SK-MEL-5 (cell line): ENCODE results near the gene EMC7. TPM values are rescaled to one million over a fixed set of nuclear protein-coding genes. Genes with fewer than 3 reads are reported as not detected.
"Not testable (repeated sequence)": the region's sequence is repeated elsewhere in the genome, so short reads cannot be mapped to it uniquely, and the experiment has no call there.

Experiments
- DNase-seq: peaks from one replicate; pipeline ENCODE4 v3.0.0-alpha.2; 2016; ENCODE audit warnings: low read depth, low spot score
- in situ Hi-C: cut with HindIII; loops from 2 replicates; pipeline ENCODE4 v1.10.0; 2016; ENCODE audit warnings: low sequenced_read_pairs, high pct_unique_total_duplicates, low pct_unique_long_range_greater_than_20kb
- polyA plus RNA-seq, 2 experiments: library from polyadenylated mRNA; depleted of rRNA; stranded (reverse); fragments of >200 nt; gene quantifications; 2 replicates each; pipeline ENCODE4 v1.2.3, GENCODE V29; 2015
- total RNA-seq: library from RNA; depleted of rRNA; stranded (reverse); fragments of >200 nt; shearing (Covaris generic); gene quantifications from 2 replicates; pipeline ENCODE4 v1.2.3, GENCODE V29; 2014; rRNA removed

Gene EMC7
- total RNA-seq, result 49.6 and 58.5 TPM in 2 replicates
- 160 and 164 TPM in 2 replicates for polyA plus RNA-seq (2015; cell fraction: cytosol; rRNA removed)
- polyA plus RNA-seq (2015; cell fraction: nucleus; rRNA removed), result 9.1 and 10.5 TPM in 2 replicates

DNA sequence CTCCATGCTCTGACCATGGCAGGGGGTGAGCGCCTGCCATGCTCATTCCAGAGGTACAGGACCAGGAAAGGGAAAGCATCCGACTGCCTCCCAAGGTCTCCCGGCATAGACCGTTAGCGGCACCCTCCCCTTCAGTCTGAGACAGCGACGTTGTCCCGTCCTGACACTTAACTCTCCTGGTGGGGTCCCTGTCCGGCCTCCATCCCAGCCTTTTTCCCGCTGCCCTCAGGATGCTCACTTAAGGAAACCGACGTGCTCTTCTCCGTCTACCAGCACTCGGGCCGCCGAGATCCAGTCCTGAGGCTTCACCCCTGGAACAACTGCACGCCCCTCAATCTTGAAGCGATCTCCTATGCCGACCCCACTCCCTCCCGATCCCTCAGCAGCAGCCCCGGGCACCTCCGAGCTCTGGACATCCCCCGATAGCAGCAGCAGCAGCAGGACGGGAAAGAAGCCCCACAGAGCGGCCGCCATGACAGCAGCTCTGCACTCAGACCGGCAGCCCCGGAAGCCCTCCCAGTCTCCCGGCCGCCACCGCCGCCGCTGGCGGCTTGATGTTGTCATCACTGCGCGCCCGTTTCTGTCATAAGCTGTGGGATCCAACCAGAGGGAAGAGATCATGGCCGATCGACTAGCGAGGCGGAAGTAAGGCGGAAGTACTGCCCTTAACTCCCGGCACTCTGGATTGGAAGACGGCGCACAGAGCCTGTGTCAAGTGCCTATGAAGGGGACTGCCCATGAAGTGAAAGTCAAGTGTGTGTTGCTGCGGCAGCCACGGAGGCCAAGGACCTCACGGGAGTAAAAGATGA lies at the start of gene EMC7, which contains the start of gene PGBD4:
Gene EMC7 (minus strand): TSS at position 497 of the 809 bp plus-strand sequence. CDS start 23 bp downstream, at position 474.
Gene PGBD4 (plus strand): TSS at position 718 of the 809 bp plus-strand sequence. CDS start 449 bp downstream, outside the sequence.
- in situ Hi-C loops, result no loop called here

DNA sequence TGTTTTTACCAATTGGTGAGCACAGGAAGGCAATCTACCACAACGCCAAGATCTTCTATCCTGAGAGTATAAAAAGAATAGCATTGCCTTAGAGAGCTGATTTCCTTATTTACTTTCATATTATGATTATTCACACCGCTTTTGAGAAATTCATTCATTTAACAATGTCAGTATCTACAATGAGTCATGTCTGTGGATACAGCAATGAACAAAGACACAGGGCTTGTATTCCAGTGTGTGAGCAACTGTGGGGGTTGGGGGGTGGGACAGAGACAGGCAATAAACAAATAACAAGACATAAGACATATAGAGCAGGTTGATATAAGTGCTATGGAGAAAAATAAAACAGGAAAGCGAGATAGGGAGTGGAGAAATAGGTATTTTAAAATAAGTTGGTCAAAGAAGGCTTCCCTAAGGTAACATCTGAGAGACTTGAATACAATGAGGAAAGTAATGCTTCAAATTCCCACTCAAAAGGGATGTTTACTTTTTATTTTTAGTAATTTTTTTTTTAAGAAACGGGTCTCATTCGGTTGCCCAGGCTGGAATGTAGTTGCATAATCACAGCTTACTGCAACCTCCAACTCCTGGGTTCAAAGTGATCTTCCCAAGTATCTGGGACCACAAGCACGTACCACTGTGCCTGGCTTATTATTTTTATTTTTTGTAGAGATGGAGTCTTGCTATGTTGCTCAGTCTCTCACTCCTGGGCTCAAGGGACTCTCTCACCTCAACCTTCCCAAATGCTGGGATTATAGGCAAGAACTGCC lies 45.9 kb upstream of the EMC7 start:
- no peak for DNase-seq
- in situ Hi-C loops, result no loop called here

More for the DNA sequence above, at the start of gene EMC7, which contains the start of gene PGBD4:
- DNase-seq, result peak; percentile 99

DNA sequence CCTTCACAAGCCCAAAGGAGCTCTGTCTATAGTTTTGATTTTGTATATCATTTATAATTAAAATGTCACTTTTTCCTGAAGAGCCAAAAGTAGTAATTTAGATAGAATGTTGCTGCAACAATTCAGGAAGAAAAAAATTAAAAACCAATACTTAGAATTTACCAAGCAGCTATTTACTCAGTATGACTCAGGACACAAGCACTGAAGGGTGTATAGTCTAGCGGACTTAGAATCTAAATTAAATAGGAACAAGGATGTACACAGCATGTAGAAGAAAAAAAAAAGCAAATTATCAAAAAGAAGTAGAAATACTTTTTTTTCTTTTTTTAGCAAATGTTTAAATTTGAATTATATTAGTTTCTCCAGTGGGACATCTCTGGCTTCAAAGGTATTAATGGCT lies 31.8 kb upstream of the EMC7 start:
- no peak for DNase-seq
- in situ Hi-C loops, result no loop called here

DNA sequence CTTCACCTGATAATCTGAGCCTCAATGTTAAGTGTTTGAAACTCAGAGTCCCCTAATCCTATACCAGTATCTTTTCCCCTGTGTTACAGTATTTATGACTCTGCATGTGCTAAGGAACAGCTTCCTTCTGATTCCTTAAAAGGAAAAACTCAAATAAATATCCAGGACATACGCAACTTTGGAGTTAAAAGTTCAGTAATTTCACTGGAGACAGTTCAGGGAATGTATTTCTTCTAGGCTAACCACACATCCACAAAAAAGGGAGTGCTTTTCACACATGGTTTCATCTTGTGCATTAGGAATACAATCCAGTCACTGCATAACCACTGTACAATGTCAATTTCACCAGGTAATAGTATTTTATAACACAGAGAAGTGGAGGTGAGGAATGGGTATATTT lies 31.2 kb upstream of the EMC7 start:
- DNase-seq, result no peak
- in situ Hi-C loops, result no loop called here

DNA sequence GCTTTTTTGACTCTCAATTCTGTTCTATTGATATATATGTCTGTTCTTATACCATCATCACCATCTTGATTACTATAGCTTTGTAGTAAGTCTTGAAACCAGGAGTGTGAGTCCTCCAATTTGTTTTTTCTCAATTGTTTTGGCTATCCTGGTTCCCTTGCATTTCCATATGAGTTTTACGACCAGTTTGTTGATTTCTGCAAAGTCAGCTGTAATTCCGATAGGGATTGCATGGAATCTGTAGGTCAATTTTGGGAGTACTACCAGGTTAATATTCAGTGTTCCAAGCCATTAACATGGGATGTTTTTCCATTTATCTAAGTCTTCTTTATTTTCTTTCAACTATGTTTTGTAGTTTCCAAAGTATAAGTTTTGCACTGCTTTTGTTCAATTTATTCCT lies 27.2 kb upstream of the EMC7 start:
- DNase-seq, result no peak
- in situ Hi-C loops, result no loop called here

DNA sequence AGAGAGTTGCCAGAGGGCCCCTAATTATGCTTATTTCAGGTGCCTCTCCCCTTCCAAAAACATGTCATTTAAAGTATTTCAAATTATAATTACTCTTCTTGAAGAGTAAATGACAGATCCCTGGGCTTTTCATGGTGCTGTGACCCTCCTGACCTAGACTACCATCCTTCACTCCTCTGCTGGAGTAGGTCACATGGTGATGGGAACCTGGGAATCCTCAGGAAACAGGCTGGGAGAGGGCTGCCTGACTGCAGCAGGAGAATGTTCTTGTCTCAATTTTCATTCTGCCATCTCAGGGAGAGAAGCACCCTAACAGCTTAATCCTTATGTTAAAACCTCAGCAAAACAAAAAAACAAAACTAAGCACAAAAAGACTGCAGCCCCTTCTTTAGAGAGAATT lies 24.9 kb upstream of the EMC7 start:
- in situ Hi-C loops, result no loop called here
- DNase-seq, result no peak

DNA sequence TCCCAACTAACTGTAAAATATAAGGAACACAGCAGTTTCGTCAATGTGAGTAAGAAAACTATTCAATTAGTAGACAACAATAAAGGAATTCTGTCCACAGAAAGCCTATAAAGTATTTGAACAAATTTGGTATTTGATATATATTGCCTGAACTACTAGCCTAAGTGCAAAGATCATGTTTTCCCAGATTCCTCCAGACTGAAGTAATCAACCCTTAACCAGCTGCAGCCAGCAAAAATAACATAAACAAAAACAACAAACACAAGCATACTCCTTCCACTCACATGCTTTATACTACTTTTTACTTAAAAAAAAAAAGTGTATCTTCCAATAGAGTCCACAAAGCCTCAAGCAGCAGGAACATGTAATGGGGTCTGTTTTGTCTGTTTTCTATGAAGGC lies 24.3 kb upstream of the EMC7 start:
- DNase-seq, result no peak

DNA sequence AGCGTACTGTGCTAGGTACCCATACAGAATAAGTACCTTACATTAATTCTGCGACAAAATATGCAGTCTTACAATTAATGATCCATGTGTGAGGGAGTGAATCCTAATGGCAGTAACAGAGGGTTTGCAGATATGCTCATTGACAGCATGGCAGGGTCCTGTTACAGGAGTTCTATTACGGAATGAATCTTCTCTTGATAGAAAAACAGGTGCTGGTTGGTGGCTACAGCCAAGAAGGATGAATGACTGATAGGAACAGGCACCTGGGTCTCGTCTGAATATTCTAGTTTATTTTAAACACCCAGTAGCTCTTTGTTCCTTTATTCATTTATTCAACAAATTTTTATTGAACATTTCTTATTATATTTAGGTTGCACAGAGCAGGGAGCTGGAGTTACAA lies 23.0 kb upstream of the EMC7 start:
- in situ Hi-C loops, result no loop called here
- DNase-seq, result no peak

More for the DNA sequence above, 24.3 kb upstream of the EMC7 start:
- in situ Hi-C loops, result no loop called here

DNA sequence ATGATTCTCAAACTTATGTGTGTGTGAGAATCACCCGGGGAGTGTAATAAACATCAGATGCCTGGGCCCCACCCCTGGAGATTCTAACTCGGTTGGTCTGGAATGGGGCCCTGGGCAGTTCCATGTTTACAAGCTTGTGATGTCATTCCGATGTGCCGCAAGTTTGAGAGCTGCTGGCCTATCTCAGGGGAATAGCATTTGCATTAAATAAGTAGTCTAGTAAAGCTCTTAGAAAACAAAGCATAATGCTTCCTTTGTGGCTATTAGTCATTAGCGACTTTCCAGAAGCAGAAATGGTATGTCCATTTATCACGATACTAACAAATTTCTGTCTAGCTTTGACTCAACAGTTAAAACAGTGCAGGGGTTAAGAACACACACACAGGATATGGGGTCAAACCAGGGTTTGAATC lies 21.1 kb upstream of the EMC7 start:
- in situ Hi-C loops, result no loop called here
- peak; percentile 90 for DNase-seq

DNA sequence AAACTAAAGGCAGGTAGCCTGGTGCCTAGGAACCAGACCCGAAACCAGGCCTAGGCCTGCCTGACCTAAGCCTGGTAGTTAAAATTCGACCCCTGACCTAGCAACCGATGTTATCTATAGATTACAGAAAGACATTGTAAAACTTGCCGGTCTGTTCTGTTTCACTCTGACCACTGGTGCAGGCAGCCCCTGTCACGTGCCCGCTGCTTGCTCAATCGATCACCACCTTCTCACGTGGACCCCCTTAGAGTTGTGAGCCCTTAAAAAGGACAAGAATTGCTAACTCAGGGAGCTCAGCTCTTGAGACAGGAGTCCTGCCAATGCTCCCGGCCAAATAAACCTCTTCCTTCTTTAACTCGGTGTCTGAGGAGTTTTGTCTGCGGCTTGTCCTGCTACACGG lies 20.1 kb upstream of the EMC7 start:
- DNase-seq, in situ Hi-C loops: not testable (repeated sequence)

DNA sequence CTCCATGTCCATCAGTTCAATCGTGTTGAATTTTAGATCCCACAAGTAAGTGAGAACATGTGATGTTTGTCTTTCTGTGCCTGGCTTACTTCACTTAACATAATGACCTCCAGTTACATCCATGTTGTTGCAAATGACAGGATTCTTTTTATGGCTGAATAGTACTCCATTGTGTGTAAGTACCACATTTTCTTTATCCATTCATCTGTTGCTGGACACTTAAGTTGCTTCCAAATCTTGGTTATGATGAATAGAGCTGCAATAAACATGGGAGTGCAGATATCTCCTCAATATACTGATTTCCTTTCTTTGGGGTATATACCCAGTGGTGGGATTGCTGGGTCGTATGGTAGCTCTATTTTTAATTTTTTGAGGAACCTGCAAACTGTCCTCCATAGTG lies 18.8 kb upstream of the EMC7 start:
- DNase-seq, in situ Hi-C loops: not testable (repeated sequence)

DNA sequence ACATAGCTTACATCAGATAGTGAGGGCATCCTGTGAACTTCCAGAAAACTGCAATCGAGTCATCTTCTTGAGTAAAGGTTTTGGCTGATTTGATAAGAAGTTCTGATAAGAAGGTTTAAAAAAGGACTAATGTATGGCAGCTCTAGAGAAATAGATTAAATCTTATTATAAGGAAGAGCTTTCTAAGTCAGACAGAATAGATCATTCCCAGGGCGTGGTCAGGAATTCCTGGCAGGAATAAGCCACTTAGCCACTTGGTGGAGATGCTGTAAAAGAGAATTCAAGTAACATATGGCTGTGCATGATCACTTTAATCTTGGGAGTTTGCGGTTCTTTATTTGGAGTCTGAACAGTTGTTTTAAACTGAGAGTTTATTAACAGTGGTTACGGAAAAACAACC lies 17.6 kb upstream of the EMC7 start:
- in situ Hi-C loops, result no loop called here
- DNase-seq, result peak; percentile 38

DNA sequence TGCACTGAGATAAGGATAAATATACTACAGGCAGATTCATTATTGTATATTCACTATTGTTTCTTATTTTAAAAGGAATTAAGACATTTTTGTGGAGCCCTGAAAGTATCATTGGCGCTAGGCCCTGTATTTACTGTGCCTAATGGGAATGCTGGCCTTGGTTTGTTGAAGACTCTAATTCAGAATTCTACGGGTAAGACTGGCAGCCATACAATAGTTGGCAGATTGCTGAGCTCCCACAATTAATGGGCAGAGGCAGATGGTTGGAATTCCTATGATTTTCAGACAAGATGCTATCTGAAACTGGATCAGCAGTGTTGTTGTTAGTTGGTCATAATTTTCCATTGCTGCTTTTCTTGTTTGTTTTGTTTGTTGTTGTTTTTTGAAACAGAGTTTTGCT lies 15.0 kb upstream of the EMC7 start:
- DNase-seq, result no peak
- in situ Hi-C loops, result no loop called here

DNA sequence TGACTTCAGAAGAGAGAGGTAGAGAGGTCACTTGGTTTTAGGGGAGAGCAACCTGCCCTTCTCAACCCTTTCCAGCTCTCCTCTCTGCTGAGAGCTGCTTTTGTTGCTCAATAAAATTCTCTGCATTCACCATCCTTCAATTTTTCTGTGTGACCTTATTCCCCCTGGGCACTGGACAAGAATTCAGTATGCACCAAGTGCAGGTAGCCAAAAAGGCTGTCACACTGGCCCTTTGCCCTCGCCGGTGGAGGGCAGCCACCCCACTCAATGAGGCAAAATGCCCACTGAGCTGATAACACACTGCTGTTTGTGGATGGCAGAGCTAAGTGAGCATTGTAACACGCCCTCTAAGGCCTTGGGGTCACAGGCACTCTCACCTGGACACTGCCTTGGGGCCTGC lies 13.1 kb upstream of the EMC7 start:
- in situ Hi-C loops, result no loop called here

DNA sequence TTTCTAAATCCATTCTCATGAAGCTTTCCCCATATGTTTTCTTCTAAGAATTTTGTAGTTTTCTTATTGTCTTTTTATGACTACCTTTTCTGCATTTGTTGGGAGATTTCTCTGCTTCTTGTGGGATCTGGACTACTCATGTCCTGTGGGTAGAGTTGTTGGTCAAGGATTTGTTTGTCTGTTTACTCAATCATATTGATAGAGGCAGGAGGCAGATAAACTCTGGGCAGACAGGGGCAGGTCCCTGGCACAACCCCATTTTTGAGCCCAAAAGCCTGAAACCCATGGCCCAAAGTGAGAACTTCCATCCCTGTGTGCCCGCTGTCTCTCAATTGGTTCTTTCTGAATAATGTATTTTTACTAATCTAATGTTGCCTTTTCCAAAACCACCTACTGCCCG lies 12.6 kb upstream of the EMC7 start:
- in situ Hi-C loops, result no loop called here

More for the DNA sequence above, 13.1 kb upstream of the EMC7 start:
- DNase-seq, result no peak

DNA sequence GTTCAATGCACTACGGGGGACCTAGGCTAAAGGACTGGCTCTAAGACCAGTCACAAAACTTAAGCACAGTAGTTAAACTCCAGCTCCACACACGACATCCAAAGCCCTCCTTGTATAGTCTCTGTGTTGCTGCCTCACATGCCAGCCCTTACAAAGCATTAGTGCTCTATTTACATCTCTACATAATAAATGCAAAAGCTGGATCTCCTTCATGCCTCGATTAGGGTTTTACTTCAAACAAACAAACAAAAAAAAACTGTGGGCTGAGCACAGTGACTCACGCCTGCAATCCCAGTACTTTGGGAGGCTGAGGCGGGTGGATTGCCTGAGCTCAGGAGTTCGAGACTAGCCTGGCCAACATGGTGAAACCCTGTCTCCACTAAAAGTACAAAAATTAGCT lies 9.8 kb upstream of the EMC7 start:
- no peak for DNase-seq
- in situ Hi-C loops, result no loop called here

More for the DNA sequence above, 12.6 kb upstream of the EMC7 start:
- DNase-seq, result no peak

DNA sequence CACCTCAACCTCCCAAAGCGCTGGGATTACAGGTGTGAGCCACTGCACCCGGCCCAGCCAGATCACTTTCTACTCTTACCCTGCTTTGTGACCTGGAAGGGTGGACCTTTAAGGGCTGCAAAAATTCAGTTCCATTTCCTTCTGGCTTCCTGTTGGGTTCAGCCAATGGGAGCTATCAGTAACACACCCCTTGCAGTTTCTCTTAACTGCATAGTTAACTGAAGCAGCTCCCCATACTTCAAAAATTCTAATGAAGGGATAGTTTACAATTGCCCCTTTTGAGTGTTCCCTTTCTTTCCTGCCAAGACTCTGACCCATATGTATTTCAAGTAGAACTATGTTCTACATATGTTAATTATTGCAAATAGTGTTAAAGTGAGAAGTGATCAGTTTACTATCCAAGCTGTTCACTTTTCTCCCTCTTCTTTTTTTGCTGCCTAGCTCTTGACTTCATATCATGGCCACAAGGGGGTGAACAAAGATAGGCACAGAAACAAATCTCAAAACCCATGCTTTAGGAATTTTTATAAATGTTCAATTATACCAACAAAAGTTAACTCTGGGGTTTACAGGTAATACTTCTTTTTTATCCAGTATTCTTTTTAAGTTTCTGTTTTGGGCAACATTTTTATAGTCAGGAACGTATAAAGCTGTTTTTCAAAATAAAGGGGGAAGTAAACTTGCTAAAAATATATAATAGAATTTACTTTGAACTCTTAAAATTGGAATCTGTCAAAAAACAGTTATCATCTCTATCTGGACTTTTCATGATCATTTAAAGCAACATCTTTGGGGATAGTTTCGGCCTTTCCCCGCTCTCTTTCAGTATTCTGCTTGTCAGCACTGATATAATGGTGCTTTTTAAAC lies 8.4 kb upstream of the EMC7 start:
- DNase-seq, result peak; percentile 66
- in situ Hi-C loops, result no loop called here

DNA sequence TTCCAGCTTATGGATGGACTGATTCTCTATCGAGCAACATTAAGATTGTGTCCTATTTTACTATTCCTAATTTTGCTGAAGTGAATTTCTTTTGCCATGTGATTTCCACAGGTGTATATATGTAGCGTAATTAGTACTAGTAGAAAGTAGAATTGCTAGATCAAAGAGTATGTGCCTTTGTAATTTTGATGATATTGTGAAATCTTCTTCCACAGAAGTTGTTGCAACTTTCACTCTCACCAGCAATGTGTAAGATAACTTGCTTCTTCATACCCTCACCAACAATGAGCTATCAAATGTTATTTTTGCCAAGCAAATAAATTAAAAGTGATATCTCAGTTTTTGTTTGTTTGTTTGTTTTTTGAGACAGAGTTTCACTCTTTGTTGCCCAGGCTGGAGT lies 5.7 kb upstream of the EMC7 start:
- no peak for DNase-seq
- in situ Hi-C loops, result no loop called here
